NCI-H1930 (cell line): Measurements from ENCODE around the gene GBX1.

ENCODE experiments used
- DNase-seq, 2 experiments: peaks; one replicate each; lab custom pipeline; 2025; lab: John Stamatoyannopoulos, UW

Gene GBX1

DNA sequence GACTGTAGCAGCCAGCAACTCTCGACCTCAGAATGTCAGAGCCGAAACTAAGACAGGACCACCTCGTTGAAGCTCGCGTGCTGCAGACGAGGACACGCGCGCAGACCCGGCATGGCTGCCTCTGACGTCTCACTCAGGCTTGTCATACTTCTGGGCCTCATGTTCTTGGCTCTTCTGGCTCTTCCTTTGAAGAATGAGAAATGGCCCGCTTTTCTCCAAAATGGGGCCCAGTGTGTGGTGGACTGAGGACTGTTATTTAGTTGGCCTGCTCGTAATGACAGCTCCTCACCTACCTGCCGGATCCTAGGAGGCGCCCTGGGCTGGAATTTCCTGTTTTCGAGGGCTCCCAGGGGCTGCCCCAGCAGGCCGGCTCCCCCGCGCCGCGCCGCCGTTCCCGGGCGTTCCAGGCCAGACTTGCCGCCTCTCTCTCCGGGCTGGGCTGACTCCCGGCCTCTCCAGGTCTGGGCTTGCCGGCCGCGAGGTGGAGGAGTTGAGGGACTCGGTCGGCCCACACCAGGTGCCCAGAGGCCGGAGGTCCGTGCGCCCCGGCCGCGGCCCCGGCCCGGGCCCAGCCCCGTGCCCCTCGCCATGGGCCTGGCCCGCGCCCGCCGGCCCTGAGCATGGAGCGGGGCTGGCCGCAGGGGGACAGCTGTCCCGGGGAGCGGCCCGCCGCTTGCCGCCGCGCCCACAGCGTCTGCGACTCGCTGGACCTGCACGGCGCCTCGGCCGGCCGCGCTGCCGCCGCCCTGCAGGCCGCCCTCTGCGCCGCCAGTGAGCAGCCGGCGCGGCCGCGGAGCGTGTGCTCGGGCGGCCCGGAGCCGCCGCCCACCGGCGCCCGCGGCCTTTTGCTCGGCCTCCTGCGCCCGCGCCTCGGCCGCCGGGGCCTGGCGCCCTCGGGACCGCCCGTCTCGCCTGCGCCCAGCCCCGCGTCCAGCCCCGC lies 53.1 kb downstream of the GBX1 start:
- no peak for DNase-seq

DNA sequence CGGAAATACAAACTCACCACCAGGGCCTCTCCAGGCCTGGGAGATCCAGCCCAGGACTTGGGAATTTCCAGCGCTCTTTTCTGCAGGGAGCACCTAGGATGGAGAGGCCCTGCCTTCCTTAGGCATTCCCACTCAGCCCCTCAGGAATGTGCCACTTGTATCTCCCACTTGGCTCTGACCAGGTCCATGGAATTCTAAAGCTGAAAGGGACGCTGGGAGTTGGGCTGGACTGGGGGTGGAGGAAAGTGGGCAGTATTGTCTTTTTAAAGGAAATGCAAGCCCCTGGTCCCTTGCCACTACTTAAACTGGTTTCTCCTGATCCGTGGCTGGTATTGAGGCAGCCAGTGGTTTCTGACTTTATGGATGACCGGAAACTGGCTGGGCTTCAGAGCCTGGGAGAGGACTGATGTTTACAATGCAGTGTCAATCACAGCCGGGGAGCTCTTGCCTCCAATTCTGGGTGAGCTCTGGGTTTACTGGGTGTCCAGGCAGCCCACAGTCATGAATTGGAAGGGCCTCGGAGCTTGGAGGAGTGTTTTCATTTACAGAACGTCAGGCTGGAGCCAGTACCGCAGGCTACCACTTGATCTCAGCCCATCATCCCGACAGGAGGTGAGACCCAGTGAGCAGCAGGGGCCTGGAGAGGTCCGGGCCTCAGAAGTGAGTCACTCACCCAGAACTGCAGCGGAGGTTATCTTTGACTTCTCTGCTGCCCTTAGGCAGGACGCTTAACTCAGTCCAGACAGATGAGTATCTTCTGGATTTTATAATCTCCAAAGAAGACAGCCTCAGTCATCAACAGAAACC lies 53.9 kb downstream of the GBX1 start:
- no peak for DNase-seq

GRCh38 chr7:151110941-151111645 lies 56.4 kb downstream of the GBX1 start:
- DNase-seq = peak; percentile 39 to 57

DNA sequence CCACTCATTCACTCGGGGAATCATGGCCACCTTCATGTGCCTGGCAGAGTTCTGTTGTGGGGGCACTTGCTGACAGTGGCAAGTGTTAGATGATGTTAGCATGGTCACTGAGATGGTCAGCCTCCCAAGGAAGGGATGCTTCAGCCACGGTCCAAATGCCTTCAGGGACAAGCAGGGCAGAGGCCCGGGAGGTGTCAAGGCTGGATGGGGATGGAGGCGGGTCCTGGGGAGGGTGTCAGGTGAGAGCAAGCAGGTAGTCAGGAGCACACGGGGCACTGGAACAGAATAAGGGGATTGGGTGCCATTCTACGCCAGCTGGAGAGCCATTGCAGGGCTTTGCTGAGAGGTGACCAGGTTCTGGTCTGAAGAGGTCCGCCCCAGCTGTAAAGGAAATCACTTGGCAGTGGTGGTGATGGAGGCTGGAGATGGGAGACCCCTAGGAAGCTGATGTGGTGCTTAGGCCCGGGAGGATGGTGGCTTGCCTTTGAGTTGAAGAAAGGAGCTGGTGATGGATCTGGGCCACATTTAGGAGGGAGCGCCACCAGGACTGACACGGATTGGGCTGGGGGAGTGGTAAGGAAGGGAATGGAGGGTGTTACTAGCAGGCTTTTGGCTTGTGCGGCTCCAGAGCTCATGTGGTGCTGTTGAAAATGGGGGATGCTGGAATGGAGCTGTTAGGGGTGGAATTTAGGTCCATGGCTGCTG lies 57.1 kb downstream of the GBX1 start:
- DNase-seq = no peak

GRCh38 chr7:151109094-151110048 lies 58.1 kb downstream of the GBX1 start:
- DNase-seq = no peak

- DNase-seq = no peak
These were observed 59.6 kb downstream of the GBX1 start for GRCh38 chr7:151107882-151108281.

DNA sequence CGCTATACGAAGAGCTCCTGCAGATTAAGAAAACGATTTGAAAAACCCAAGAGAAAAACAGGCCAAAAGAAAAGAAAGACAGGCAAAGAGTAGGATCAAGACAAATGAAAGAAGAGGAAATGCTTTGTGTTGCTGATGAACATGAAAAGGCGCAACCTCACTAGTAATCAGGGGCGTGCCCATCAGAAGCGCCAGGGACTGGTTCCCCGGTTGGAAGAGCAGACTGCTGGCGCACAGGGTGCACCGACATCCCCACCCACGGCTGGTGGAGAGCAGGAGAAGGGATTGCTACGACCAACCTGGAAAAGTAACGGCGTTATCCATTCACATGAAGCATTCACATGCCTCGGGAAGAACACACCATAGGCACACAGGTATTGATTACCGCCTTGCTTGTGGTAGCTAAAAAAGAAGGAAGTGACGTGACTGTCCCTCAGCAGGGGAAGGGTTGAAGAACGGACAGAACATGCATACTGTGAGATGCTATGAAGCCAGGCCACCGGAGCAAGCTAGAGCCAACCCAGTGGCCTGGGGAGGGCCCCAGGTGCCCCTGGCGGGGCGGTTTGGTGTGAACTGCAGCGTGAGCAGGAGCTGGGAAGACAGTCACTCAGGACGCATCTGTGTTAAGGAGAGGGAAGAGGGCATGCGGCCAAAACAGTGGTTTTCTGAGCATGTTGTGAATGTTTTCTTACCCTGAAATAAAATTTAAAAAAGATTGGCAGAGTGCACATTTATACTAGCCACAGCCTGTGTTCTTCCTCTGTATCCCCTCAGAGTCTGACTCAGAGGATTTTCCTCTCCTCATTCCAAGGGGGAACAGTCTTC lies 62.9 kb downstream of the GBX1 start:
- no peak for DNase-seq

GRCh38 chr7:151103973-151104372 lies 63.5 kb downstream of the GBX1 start:
- DNase-seq = no peak

DNA sequence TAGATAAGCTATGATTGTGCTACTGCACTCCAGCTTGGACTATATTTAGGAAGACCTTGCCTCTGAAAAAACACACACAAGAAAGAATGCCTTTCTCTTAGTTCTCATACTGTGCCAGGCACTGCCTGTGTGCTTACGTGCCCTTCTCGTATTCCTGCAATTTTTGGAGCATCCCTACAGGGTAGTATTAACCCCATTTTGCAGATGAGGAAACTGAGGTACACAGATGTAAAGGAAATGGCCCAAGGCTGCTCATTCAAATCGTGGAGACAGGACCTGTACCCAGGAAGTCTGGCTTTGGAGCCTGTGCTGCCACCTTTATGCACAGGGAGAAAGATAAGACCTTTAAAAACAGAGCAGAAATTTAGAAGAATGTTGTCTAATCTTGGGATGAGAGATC lies 64.5 kb downstream of the GBX1 start:
- DNase-seq = no peak

- no peak for DNase-seq
These were observed 65.7 kb downstream of the GBX1 start for GRCh38 chr7:151101621-151102396.

DNA sequence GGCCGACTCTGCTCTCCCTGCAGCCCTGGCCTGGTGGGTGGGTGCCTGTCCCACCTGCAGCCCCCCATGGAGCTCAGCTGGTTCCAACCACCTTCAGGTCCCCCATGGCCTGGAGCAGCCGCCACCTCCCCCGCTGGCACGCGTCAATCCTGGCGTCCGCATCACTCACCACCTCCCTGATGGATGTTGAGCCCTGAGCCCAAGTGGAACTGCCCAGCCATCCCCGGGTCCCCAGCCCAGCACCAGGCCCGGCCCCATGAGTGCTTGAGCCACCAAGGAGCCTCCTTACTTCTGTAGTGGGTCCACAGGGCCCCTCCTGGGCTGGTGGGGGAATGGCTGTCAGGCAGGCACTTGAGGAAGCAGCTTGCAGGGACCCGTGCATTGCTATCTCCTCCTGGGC lies 66.6 kb downstream of the GBX1 start:
- no peak for DNase-seq

GRCh38 chr7:151099486-151100211 lies 67.8 kb downstream of the GBX1 start:
- DNase-seq = no peak
